H1 (cell line): ENCODE measurements around the gene SH3RF2. TPM values are rescaled to one million over a fixed set of nuclear protein-coding genes. Genes with fewer than 3 reads are reported as not detected.

Experiments used
- CTCF ChIA-PET: fragments of 300-600 bp; sonication (Branson Sonifier 250); formaldehyde crosslinking; loops from one replicate; lab custom pipeline; 2021; ENCODE audit not compliant: partially characterized antibody; lab: Charles Lee
- POLR2A ChIA-PET: fragments of 300-600 bp; sonication (Branson Sonifier 250); formaldehyde crosslinking; loops from one replicate; lab custom pipeline; 2021; ENCODE audit warnings: inconsistent platforms; ENCODE audit not compliant: partially characterized antibody; lab: Charles Lee
- DNase-seq, 2 experiments: peaks; one replicate each; pipeline versions ENCODE4 v3.0.0 to v3.0.0-alpha.2; 2010 to 2022; ENCODE audit warnings: low spot score in 2 of 2, low read depth in 1 of 2, mixed read lengths in 1 of 2
- FAIRE-seq: peaks from 2 replicates; lab custom pipeline; 2011; peaks lifted over from hg19 to GRCh38; lab: Jason Lieb, UNC
- H2AFZ ChIP-seq: 2 replicates; pipeline ENCODE4 v1.8.1; 2012; ENCODE audit warnings: low read length, inconsistent platforms
- H2AK5ac ChIP-seq: 2 replicates; pipeline ENCODE4 v1.6.1; 2013; ENCODE audit warnings: low read depth, low read length
- H2BK120ac ChIP-seq: replicated peaks from 2 replicates; pipeline ENCODE3; 2013; ENCODE audit warnings: low read depth, low read length, inconsistent platforms
- H2BK12ac ChIP-seq: 2 replicates; pipeline ENCODE4 v1.6.1; 2013; ENCODE audit warnings: low read depth, low read length
- H2BK15ac ChIP-seq: 2 replicates; pipeline ENCODE4 v1.6.1; 2013; ENCODE audit warnings: low read length
- H2BK20ac ChIP-seq: 2 replicates; pipeline ENCODE4 v1.6.1; 2013; ENCODE audit warnings: low read length
- H2BK5ac ChIP-seq: 2 replicates; pipeline ENCODE4 v1.6.1; 2013; ENCODE audit warnings: low read depth, low read length
- H3K14ac ChIP-seq: 2 replicates; pipeline ENCODE4 v1.6.1; 2013; ENCODE audit warnings: inconsistent platforms; ENCODE audit not compliant: insufficient read length
- H3K18ac ChIP-seq: 2 replicates; pipeline ENCODE4 v1.6.1; 2013; ENCODE audit warnings: low read length; ENCODE audit errors: extremely low read depth
- H3K23ac ChIP-seq: 2 replicates; pipeline ENCODE4 v1.6.1; 2013; ENCODE audit warnings: inconsistent platforms; ENCODE audit not compliant: insufficient read length
- H3K23me2 ChIP-seq: 2 replicates; pipeline ENCODE4 v1.6.1; 2013; ENCODE audit warnings: low read depth, low read length
- H3K27ac ChIP-seq: 2 replicates; pipeline ENCODE4 v1.6.1; 2011; ENCODE audit warnings: low read depth, low read length, inconsistent platforms
- H3K27me3 ChIP-seq, 4 experiments: replicated peaks in 1 of 4; 1 replicate in 1 of 4; 2 replicates in 3 of 4; pipeline versions ENCODE4 v1.6.1 to v1.8.1; 2011 to 2013; ENCODE audit warnings: low read length in 3 of 4, mild to moderate bottlenecking in 3 of 4, inconsistent platforms in 2 of 4, mixed read lengths in 2 of 4, moderate library complexity in 1 of 4; ENCODE audit not compliant: control insufficient read depth in 3 of 4, insufficient read depth in 3 of 4; ENCODE audit errors: extremely low read depth in 1 of 4
- H3K36me3 ChIP-seq, 4 experiments: 2 replicates each; pipeline versions ENCODE4 v1.6.1 to v1.8.1; 2011 to 2013; ENCODE audit warnings: mild to moderate bottlenecking in 4 of 4, low read length in 3 of 4, moderate library complexity in 2 of 4, control low read depth in 1 of 4, inconsistent platforms in 1 of 4; ENCODE audit not compliant: insufficient read depth in 4 of 4, control insufficient read depth in 2 of 4
- H3K4ac ChIP-seq: replicated peaks from 2 replicates; pipeline ENCODE3; 2013; ENCODE audit warnings: low read length, low read depth, mixed read lengths, inconsistent platforms; ENCODE audit not compliant: insufficient read length
- H3K4me1 ChIP-seq, 4 experiments: replicated peaks in 1 of 4; 1 replicate in 1 of 4; 2 replicates in 3 of 4; pipeline versions ENCODE4 v1.6.1 to v1.8.1; 2011 to 2013; ENCODE audit warnings: low read length in 3 of 4, inconsistent platforms in 2 of 4, mixed read lengths in 1 of 4; ENCODE audit not compliant: insufficient read depth in 4 of 4, control insufficient read depth in 3 of 4
- H3K4me2 ChIP-seq, 2 experiments: 2 replicates each; pipeline versions ENCODE4 v1.6.1 to v1.8.1; 2011 to 2013; ENCODE audit warnings: low read depth in 2 of 2, low read length in 2 of 2, control low read depth in 1 of 2, inconsistent platforms in 1 of 2, mild to moderate bottlenecking in 1 of 2; ENCODE audit not compliant: insufficient read depth in 1 of 2
- H3K4me3 ChIP-seq, 4 experiments: fragments of 200-600, 300-600 bp in 1 of 4; sonication (generic), shearing (Covaris generic), sonication (Bioruptor Twin) in 1 of 4; 2 replicates each; pipeline versions ENCODE4 v1.5.1 to v1.8.1; 2011 to 2016; ENCODE audit warnings: low read length in 4 of 4, low read depth in 3 of 4, control low read depth in 2 of 4, inconsistent platforms in 2 of 4, mild to moderate bottlenecking in 2 of 4, mixed read lengths in 1 of 4, moderate library complexity in 1 of 4; ENCODE audit not compliant: insufficient read depth in 2 of 4; ENCODE audit errors: extremely low read depth in 1 of 4
- H3K56ac ChIP-seq: replicated peaks from 2 replicates; pipeline ENCODE3; 2013; ENCODE audit warnings: low read depth, mild to moderate bottlenecking, mixed read lengths, low read length, inconsistent platforms; ENCODE audit not compliant: insufficient read length
- H3K79me1 ChIP-seq: 2 replicates; pipeline ENCODE4 v1.6.1; 2013; ENCODE audit warnings: low read depth, low read length, control low read depth
- H3K79me2 ChIP-seq, 2 experiments: 2 replicates each; pipeline versions ENCODE4 v1.6.1 to v1.8.1; 2012 to 2013; ENCODE audit warnings: low read length in 2 of 2, mild to moderate bottlenecking in 2 of 2, inconsistent platforms in 1 of 2; ENCODE audit not compliant: insufficient read depth in 2 of 2, control insufficient read depth in 1 of 2
- H3K9ac ChIP-seq, 4 experiments: replicated peaks in 1 of 4; 1 replicate in 1 of 4; 2 replicates in 3 of 4; pipeline versions ENCODE4 v1.6.1 to v1.8.1; 2011 to 2013; ENCODE audit warnings: low read depth in 3 of 4, low read length in 3 of 4, control low read depth in 2 of 4, mild to moderate bottlenecking in 2 of 4, moderate library complexity in 2 of 4, inconsistent platforms in 1 of 4; ENCODE audit errors: extremely low read depth in 1 of 4
- H3K9me3 ChIP-seq, 2 experiments: 2 replicates each; pipeline versions ENCODE4 v1.6.1 to v1.8.1; 2012 to 2013; ENCODE audit warnings: mild to moderate bottlenecking in 2 of 2, moderate library complexity in 2 of 2, control low read depth in 1 of 2, inconsistent platforms in 1 of 2, low read depth in 1 of 2, low read length in 1 of 2, mixed read lengths in 1 of 2; ENCODE audit not compliant: insufficient read depth in 2 of 2
- H4K20me1 ChIP-seq, 2 experiments: replicated peaks in 1 of 2; 2 replicates each; pipeline versions ENCODE3 to v1.8.1; 2011 to 2013; ENCODE audit warnings: inconsistent platforms in 2 of 2, low read length in 2 of 2, mild to moderate bottlenecking in 1 of 2; ENCODE audit not compliant: insufficient read depth in 2 of 2, control insufficient read depth in 1 of 2
- H4K5ac ChIP-seq: 2 replicates; pipeline ENCODE4 v1.6.1; 2013; ENCODE audit warnings: low read length, low read depth, mixed read lengths, inconsistent platforms; ENCODE audit not compliant: insufficient read length
- H4K8ac ChIP-seq: 2 replicates; pipeline ENCODE4 v1.8.0; 2013; ENCODE audit warnings: mild to moderate bottlenecking, moderate library complexity, low read length, inconsistent platforms; ENCODE audit not compliant: insufficient read depth; ENCODE audit errors: extremely low read depth
- H4K91ac ChIP-seq: replicated peaks from 2 replicates; pipeline ENCODE3; 2013; ENCODE audit warnings: low read length, mixed read lengths, inconsistent platforms; ENCODE audit not compliant: insufficient read length
- BRCA1 ChIP-seq: IDR thresholded peaks from 2 replicates; pipeline ENCODE4 v1.6.1; 2012; ENCODE audit warnings: low read depth, low read length, improper control_type of control experiment
- CHD2 ChIP-seq: IDR thresholded peaks from 2 replicates; pipeline ENCODE4 v1.6.1; 2012; ENCODE audit warnings: low read length, improper control_type of control experiment
- CREB1 ChIP-seq: IDR thresholded peaks from 2 replicates; pipeline ENCODE4 v1.6.1; 2012; ENCODE audit warnings: inconsistent platforms
- E2F6 ChIP-seq: IDR thresholded peaks from 2 replicates; pipeline ENCODE4 v1.6.1; 2012; ENCODE audit warnings: inconsistent platforms
- EZH2 ChIP-seq: fragments of 200-600 bp; sonication (generic); IDR thresholded peaks from 2 replicates; pipeline ENCODE4 v1.7.1; 2012; ENCODE audit warnings: low read depth, mild to moderate bottlenecking, moderate library complexity, low read length, inconsistent platforms; ENCODE audit not compliant: severe bottlenecking
- POU5F1 ChIP-seq: IDR thresholded peaks from 2 replicates; pipeline ENCODE4 v1.6.1; 2011; ENCODE audit warnings: low read depth, mild to moderate bottlenecking, low read length, moderate library complexity
- RBBP5 ChIP-seq: IDR thresholded peaks from 2 replicates; pipeline ENCODE4 v1.7.1; 2012; ENCODE audit warnings: low read depth, mild to moderate bottlenecking, inconsistent platforms, low read length, moderate library complexity, borderline replicate concordance
- TAF1 ChIP-seq: IDR thresholded peaks from 2 replicates; pipeline ENCODE4 v1.6.1; 2011; ENCODE audit warnings: mild to moderate bottlenecking, low read depth, low read length
- TBP ChIP-seq: IDR thresholded peaks from 2 replicates; pipeline ENCODE4 v1.6.1; 2011; ENCODE audit warnings: low read depth, low read length, improper control_type of control experiment
- polyA plus RNA-seq, 7 experiments: library from polyadenylated mRNA; depleted of rRNA in 3 of 7; stranded (reverse) in 5 of 7; unstranded in 2 of 7; fragments of >200 nt in 5 of 7; fragments of 200-250 nt in 2 of 7; gene quantifications; 1 replicate in 5 of 7; 2 replicates in 1 of 7; 4 replicates in 1 of 7; pipeline versions ENCODE4 v1.2.1 to v1.2.3, GENCODE V29; 2011 to 2013; ENCODE audit warnings: missing spikeins in 2 of 7, mixed read lengths in 2 of 7
- total RNA-seq: library from RNA; stranded (reverse); fragmentation: NEBNext Ultra II Directional; extraction: Animal tissue kit (Norgen Biotek cat#: 25700); gene quantifications from 2 replicates; pipeline ENCODE4 v1.2.1, GENCODE V29; 2021

SH3RF2 gene
- total and polyA plus RNA-seq, 2 of the 8 experiments (the other 6 are each of a cell fraction or from before 2014, with no cell fraction given): 0.80 to 0.95 TPM

DNA sequence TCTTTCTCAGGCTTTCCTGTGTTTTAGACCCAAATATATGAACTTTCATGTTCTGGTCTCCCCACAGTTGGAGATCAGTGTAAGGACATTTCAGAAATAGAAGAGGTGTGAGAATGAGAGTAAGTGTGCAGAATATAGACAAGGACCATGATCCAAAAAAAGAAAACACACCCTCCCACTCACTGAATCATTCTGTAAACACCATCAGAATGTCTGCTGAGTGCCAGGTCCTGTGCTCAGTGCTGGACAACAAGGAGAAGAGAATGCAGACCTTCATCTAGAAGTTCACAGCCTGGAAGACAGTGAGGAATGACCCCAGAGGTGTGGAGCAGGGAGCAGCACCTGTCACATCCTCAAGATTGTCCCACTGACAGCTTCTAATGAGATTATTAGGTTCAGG is 19.1 kb upstream of the SH3RF2 start:
- no peak for DNase-seq
- POLR2A ChIA-PET: no interaction called here
- CTCF ChIA-PET: interaction anchor here (1.7 to 4.4 kb wide), 3 partner anchors 10 to 124 kb away, joined by 7 to 31 read pairs (median 12); no protein-coding TSS in a partner anchor

More for the DNA sequence above, 19.1 kb upstream of the SH3RF2 start:
- Histone ChIP-seq H3K27ac (no peak overlapping the region), H3K23ac (no peak overlapping the region), H3K4ac (no peak overlapping the region), H2AFZ (no peak overlapping the region), H3K56ac (no peak overlapping the region), H3K9me3 (no peaks in the 10 kb centered on the region), H3K4me2 (no peak overlapping the region), H3K18ac (no peak overlapping the region), H4K8ac (no peak overlapping the region), H3K4me1 (peaks cover 0 to 4% (median 0%) of the 10 kb centered on the region in 4 experiments; a peak in 2 of 7 replicates), H3K9ac (no peak overlapping the region), H2BK15ac (no peak overlapping the region), H3K23me2 (no peaks in the 10 kb centered on the region), H3K14ac (no peak overlapping the region), H3K79me1 (no peaks in the 10 kb centered on the region), H2BK120ac (no peak overlapping the region), H4K91ac (no peak overlapping the region), H3K36me3 (no peaks in the 10 kb centered on the region), H2BK5ac (no peak overlapping the region), H2BK20ac (no peak overlapping the region), H3K27me3 (no peaks in the 10 kb centered on the region), H4K20me1 (no peaks in the 10 kb centered on the region), H4K5ac (no peak overlapping the region), H2AK5ac (no peak overlapping the region), H3K4me3 (no peak overlapping the region), H3K79me2 (no peaks in the 10 kb centered on the region), H2BK12ac (no peak overlapping the region)
- TF ChIP-seq E2F6: no peak
- TF ChIP-seq BRCA1: no peak
- TF ChIP-seq CHD2: no peak
- no peak for TF ChIP-seq EZH2
- TF ChIP-seq CREB1: no peak
- TF ChIP-seq TBP: no peak
- TF ChIP-seq RBBP5: no peak
- TF ChIP-seq TAF1: no peak
- no peak for TF ChIP-seq POU5F1
- FAIRE-seq: peak; percentile 7
